WTC11 (cell line): ENCODE measurements around the gene RARRES2. TPM values are rescaled to one million over a fixed set of nuclear protein-coding genes. Genes with fewer than 3 reads are reported as not detected.

Experiments used
- ATAC-seq: fragments of 200-7000 bp; cut with Tn5 transposase; 2 replicates; pipeline ENCODE4 v1.10.0; 2021; ENCODE audit warnings: mild to moderate bottlenecking, moderate library complexity
- CTCF ChIA-PET: fragments of 300-600 bp; sonication (Branson Sonifier 250); formaldehyde crosslinking; loops from one replicate; lab custom pipeline; 2021; ENCODE audit warnings: antibody characterized with exemption; lab: Charles Lee
- POLR2A ChIA-PET: fragments of 350-600 bp; sonication (Branson Sonifier 250); formaldehyde crosslinking; loops from one replicate; lab custom pipeline; 2021; ENCODE audit warnings: antibody characterized with exemption; lab: Charles Lee
- DNase-seq: peaks from one replicate; pipeline ENCODE4 v3.0.0; 2021; ENCODE audit warnings: low spot score
- H3K27ac Mint-ChIP-seq: 2 replicates; pipeline ENCODE4 v1.8.0; 2021; ENCODE audit warnings: mixed read lengths
- H3K27me3 Mint-ChIP-seq: 2 replicates; pipeline ENCODE4 v1.8.0; 2021; ENCODE audit warnings: low read depth, mild to moderate bottlenecking, moderate library complexity, mixed read lengths
- H3K36me3 Mint-ChIP-seq: 2 replicates; pipeline ENCODE4 v1.8.0; 2021; ENCODE audit warnings: mixed read lengths
- H3K4me1 Mint-ChIP-seq: 2 replicates; pipeline ENCODE4 v1.8.0; 2022; ENCODE audit warnings: mixed read lengths
- H3K4me3 Mint-ChIP-seq: 2 replicates; pipeline ENCODE4 v1.8.0; 2021; ENCODE audit warnings: mild to moderate bottlenecking, moderate library complexity, mixed read lengths
- H3K9me3 Mint-ChIP-seq: 2 replicates; pipeline ENCODE4 v1.8.0; 2021; ENCODE audit warnings: mixed read lengths
- ATF1 ChIP-seq: sonication (generic); formaldehyde crosslinking; IDR thresholded peaks from 2 replicates; pipeline ENCODE4 v1.8.1; 2023; ENCODE audit warnings: mild to moderate bottlenecking, moderate library complexity, missing genetic modification reagents
- FOXJ3 ChIP-seq: sonication (generic); formaldehyde crosslinking; IDR thresholded peaks from 2 replicates; pipeline ENCODE4 v1.9.0; 2021; ENCODE audit warnings: missing genetic modification reagents, mild to moderate bottlenecking, borderline replicate concordance
- FOXK1 ChIP-seq: sonication (generic); formaldehyde crosslinking; IDR thresholded peaks from 2 replicates; pipeline ENCODE4 v1.8.0; 2022; ENCODE audit warnings: mild to moderate bottlenecking, moderate library complexity, missing genetic modification reagents
- FOXP1 ChIP-seq: sonication (generic); formaldehyde crosslinking; IDR thresholded peaks from 2 replicates; pipeline ENCODE4 v1.8.0; 2022; ENCODE audit warnings: missing genetic modification reagents, mild to moderate bottlenecking, moderate library complexity, borderline replicate concordance
- GRHL2 ChIP-seq: fragments of 250-450 bp; sonication (Bioruptor Pico); IDR thresholded peaks from 2 replicates; pipeline ENCODE4 v1.8.0; 2022; ENCODE audit warnings: mild to moderate bottlenecking, moderate library complexity; ENCODE audit not compliant: insufficient replicate concordance, severe bottlenecking
- MXD4 ChIP-seq: fragments of 250-450 bp; sonication (Bioruptor Pico); IDR thresholded peaks from 2 replicates; pipeline ENCODE4 v1.8.0; 2021; ENCODE audit warnings: mild to moderate bottlenecking, moderate library complexity, borderline replicate concordance
- OVOL2 ChIP-seq: fragments of 250-450 bp; sonication (Bioruptor Pico); IDR thresholded peaks from 2 replicates; pipeline ENCODE4 v1.9.0; 2021; ENCODE audit warnings: mild to moderate bottlenecking, borderline replicate concordance
- SMAD4 ChIP-seq: sonication (generic); formaldehyde crosslinking; IDR thresholded peaks from 2 replicates; pipeline ENCODE4 v1.8.0; 2022; ENCODE audit warnings: mild to moderate bottlenecking, missing genetic modification reagents
- ZNF317 ChIP-seq: sonication (generic); formaldehyde crosslinking; IDR thresholded peaks from 2 replicates; pipeline ENCODE4 v1.8.1; 2023; ENCODE audit warnings: low read depth, mild to moderate bottlenecking, moderate library complexity, missing genetic modification reagents, borderline replicate concordance
- total RNA-seq: library from RNA; stranded (reverse); gene quantifications from 3 replicates; pipeline ENCODE4 v1.2.3, GENCODE V29; 2021
- TF ChIP-seq, protein P1 (sequence below): sonication (generic); formaldehyde crosslinking; IDR thresholded peaks from 2 replicates; pipeline ENCODE4 v1.8.0; 2022; ENCODE audit warnings: missing genetic modification reagents
- TF ChIP-seq, protein P2 (sequence below): sonication (generic); formaldehyde crosslinking; IDR thresholded peaks from 2 replicates; pipeline ENCODE4 v1.8.0; 2023; ENCODE audit warnings: mild to moderate bottlenecking, missing genetic modification reagents
- TF ChIP-seq, protein P3 (sequence below): fragments of 250-450 bp; sonication (Bioruptor Pico); IDR thresholded peaks from 2 replicates; pipeline ENCODE4 v1.8.0; 2021; ENCODE audit warnings: mild to moderate bottlenecking
- TF ChIP-seq, protein P4 (sequence below): sonication (generic); formaldehyde crosslinking; IDR thresholded peaks from 2 replicates; pipeline ENCODE4 v1.8.0; 2022; ENCODE audit warnings: mild to moderate bottlenecking, missing genetic modification reagents
- TF ChIP-seq, protein P5 (sequence below): fragments of 250-450 bp; sonication (Bioruptor Pico); IDR thresholded peaks from 2 replicates; pipeline ENCODE4 v1.9.0; 2021; ENCODE audit warnings: mild to moderate bottlenecking
- TF ChIP-seq, protein P6 (sequence below): sonication (generic); formaldehyde crosslinking; IDR thresholded peaks from 2 replicates; pipeline ENCODE4 v1.8.1; 2023; ENCODE audit warnings: mild to moderate bottlenecking, missing genetic modification reagents

RARRES2 gene
- total RNA-seq, 1 experiment from 2014 or later: 230 TPM

DNA sequence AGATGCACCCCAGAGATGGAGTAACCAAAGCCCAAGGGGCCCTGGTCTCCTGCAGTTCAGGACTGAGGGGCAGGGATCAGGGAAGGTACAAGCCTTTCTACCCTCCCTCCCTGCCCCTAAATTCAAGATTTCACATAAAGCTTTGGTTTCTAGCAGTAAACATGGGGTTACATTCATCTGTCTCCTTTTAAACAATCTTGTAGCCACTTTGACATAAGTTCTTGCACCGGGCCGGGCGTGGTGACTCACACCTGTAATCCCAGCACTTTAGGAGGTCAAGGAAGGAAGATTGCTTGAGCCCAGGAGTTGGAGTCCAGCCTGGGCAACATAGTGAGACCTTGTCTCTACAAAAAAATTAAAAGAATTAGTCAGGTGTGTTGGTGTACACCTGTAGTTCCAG, 14.1 kb downstream of the RARRES2 start (continued):
- TF ChIP-seq, protein P1, sequence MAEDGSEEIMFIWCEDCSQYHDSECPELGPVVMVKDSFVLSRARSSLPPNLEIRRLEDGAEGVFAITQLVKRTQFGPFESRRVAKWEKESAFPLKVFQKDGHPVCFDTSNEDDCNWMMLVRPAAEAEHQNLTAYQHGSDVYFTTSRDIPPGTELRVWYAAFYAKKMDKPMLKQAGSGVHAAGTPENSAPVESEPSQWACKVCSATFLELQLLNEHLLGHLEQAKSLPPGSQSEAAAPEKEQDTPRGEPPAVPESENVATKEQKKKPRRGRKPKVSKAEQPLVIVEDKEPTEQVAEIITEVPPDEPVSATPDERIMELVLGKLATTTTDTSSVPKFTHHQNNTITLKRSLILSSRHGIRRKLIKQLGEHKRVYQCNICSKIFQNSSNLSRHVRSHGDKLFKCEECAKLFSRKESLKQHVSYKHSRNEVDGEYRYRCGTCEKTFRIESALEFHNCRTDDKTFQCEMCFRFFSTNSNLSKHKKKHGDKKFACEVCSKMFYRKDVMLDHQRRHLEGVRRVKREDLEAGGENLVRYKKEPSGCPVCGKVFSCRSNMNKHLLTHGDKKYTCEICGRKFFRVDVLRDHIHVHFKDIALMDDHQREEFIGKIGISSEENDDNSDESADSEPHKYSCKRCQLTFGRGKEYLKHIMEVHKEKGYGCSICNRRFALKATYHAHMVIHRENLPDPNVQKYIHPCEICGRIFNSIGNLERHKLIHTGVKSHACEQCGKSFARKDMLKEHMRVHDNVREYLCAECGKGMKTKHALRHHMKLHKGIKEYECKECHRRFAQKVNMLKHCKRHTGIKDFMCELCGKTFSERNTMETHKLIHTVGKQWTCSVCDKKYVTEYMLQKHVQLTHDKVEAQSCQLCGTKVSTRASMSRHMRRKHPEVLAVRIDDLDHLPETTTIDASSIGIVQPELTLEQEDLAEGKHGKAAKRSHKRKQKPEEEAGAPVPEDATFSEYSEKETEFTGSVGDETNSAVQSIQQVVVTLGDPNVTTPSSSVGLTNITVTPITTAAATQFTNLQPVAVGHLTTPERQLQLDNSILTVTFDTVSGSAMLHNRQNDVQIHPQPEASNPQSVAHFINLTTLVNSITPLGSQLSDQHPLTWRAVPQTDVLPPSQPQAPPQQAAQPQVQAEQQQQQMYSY (CRISPR knock-in tag): no peak
- no peak for TF ChIP-seq FOXK1

DNA sequence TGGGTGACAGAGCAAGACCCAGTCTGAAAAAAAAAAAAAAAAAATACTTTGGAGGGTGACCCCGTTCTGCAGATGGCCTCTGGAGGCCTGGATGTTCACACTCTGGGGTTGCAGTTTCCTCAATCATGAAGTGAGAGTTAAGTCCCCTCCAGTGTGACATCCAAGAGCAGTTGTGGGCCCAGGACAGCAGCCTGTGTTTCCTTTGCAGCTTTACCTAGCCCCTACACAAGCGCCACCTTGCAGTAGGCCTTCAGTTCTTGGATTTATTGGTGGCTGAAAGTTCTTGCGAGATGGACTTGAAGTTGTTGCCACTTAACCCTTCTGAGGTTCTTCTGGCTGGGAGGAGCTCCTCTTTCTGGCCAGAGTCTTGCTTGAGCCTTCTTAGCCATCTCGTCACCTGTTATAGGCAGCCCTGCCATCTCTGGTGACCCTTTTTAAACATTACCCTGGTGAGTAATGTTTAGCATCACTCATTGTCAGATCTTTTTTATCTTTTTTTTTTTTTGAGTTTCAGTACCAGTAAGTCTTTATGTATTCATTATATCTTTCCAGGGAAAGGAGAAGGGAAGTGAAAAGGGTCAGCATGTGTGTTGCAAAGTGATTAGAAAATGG, 14.7 kb downstream of the RARRES2 start:
- Mint-ChIP-seq H3K9me3 (no peaks in the 10 kb centered on the region), H3K4me3 (no peak overlapping the region), H3K4me1 (peaks cover 59% of the 10 kb centered on the region), H3K27me3 (peaks cover 11% of the 10 kb centered on the region), H3K36me3 (peaks cover 34% of the 10 kb centered on the region), H3K27ac (no peak overlapping the region)
- DNase-seq (no peak), ATAC-seq (no peak)
- TF ChIP-seq FOXK1: no peak
- ChIA-PET POLR2A (no interaction called here), CTCF (no interaction called here)

DNA sequence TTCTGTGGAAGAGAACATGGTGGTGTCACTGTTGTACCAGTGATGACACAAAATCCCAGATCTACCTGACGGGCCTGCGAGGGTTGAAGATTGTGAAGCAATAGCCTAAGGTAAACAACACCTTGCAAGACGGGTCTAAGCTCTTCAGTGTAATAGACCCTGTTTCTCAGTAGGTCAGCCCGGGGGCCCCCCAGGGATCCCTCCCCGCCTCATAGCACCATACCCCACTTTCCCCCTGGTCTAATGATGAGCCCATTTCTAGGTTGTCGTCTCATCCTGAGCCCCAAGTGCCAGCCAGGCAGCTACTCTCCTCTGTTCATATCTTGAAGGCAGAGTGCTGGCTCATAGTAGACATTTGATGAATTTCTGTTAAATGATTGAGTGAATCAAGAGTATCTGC, 15.5 kb downstream of the RARRES2 start:
- peaks cover 14% of the 10 kb centered on the region for H3K27me3 Mint-ChIP-seq
- no peak overlapping the region for H3K4me3 Mint-ChIP-seq
- ATAC-seq (no peak), DNase-seq (no peak)
- H3K36me3 Mint-ChIP-seq: peaks cover 27% of the 10 kb centered on the region
- peaks cover 63% of the 10 kb centered on the region for H3K4me1 Mint-ChIP-seq
- ChIA-PET CTCF (interaction anchor here (0.6 to 1.5 kb wide), 2 partner anchors 9 kb away, joined by 5 read pairs; no protein-coding TSS in a partner anchor), POLR2A (no interaction called here)
- no peaks in the 10 kb centered on the region for H3K9me3 Mint-ChIP-seq
- no peak overlapping the region for H3K27ac Mint-ChIP-seq
- TF ChIP-seq, protein P2, sequence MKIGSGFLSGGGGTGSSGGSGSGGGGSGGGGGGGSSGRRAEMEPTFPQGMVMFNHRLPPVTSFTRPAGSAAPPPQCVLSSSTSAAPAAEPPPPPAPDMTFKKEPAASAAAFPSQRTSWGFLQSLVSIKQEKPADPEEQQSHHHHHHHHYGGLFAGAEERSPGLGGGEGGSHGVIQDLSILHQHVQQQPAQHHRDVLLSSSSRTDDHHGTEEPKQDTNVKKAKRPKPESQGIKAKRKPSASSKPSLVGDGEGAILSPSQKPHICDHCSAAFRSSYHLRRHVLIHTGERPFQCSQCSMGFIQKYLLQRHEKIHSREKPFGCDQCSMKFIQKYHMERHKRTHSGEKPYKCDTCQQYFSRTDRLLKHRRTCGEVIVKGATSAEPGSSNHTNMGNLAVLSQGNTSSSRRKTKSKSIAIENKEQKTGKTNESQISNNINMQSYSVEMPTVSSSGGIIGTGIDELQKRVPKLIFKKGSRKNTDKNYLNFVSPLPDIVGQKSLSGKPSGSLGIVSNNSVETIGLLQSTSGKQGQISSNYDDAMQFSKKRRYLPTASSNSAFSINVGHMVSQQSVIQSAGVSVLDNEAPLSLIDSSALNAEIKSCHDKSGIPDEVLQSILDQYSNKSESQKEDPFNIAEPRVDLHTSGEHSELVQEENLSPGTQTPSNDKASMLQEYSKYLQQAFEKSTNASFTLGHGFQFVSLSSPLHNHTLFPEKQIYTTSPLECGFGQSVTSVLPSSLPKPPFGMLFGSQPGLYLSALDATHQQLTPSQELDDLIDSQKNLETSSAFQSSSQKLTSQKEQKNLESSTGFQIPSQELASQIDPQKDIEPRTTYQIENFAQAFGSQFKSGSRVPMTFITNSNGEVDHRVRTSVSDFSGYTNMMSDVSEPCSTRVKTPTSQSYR (CRISPR knock-in tag): no peak
- no peak for TF ChIP-seq ATF1
- no peak for TF ChIP-seq GRHL2 (CRISPR knock-in tag)
- no peak for TF ChIP-seq ZNF317 (CRISPR knock-in tag)
- TF ChIP-seq, protein P3, sequence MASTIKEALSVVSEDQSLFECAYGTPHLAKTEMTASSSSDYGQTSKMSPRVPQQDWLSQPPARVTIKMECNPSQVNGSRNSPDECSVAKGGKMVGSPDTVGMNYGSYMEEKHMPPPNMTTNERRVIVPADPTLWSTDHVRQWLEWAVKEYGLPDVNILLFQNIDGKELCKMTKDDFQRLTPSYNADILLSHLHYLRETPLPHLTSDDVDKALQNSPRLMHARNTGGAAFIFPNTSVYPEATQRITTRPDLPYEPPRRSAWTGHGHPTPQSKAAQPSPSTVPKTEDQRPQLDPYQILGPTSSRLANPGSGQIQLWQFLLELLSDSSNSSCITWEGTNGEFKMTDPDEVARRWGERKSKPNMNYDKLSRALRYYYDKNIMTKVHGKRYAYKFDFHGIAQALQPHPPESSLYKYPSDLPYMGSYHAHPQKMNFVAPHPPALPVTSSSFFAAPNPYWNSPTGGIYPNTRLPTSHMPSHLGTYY (CRISPR knock-in tag): no peak
- TF ChIP-seq, protein P4, sequence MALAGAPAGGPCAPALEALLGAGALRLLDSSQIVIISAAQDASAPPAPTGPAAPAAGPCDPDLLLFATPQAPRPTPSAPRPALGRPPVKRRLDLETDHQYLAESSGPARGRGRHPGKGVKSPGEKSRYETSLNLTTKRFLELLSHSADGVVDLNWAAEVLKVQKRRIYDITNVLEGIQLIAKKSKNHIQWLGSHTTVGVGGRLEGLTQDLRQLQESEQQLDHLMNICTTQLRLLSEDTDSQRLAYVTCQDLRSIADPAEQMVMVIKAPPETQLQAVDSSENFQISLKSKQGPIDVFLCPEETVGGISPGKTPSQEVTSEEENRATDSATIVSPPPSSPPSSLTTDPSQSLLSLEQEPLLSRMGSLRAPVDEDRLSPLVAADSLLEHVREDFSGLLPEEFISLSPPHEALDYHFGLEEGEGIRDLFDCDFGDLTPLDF: no peak
- no peak for TF ChIP-seq FOXJ3
- TF ChIP-seq, protein P5, sequence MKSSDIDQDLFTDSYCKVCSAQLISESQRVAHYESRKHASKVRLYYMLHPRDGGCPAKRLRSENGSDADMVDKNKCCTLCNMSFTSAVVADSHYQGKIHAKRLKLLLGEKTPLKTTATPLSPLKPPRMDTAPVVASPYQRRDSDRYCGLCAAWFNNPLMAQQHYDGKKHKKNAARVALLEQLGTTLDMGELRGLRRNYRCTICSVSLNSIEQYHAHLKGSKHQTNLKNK (CRISPR knock-in tag): no peak
- TF ChIP-seq, protein P1 (CRISPR knock-in tag): no peak
- TF ChIP-seq OVOL2 (CRISPR knock-in tag): no peak
- TF ChIP-seq, protein P6, sequence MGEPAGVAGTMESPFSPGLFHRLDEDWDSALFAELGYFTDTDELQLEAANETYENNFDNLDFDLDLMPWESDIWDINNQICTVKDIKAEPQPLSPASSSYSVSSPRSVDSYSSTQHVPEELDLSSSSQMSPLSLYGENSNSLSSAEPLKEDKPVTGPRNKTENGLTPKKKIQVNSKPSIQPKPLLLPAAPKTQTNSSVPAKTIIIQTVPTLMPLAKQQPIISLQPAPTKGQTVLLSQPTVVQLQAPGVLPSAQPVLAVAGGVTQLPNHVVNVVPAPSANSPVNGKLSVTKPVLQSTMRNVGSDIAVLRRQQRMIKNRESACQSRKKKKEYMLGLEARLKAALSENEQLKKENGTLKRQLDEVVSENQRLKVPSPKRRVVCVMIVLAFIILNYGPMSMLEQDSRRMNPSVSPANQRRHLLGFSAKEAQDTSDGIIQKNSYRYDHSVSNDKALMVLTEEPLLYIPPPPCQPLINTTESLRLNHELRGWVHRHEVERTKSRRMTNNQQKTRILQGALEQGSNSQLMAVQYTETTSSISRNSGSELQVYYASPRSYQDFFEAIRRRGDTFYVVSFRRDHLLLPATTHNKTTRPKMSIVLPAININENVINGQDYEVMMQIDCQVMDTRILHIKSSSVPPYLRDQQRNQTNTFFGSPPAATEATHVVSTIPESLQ (CRISPR knock-in tag): no peak
- no peak for TF ChIP-seq SMAD4 (CRISPR knock-in tag)
- TF ChIP-seq MXD4: no peak
- no peak for TF ChIP-seq FOXP1 (CRISPR knock-in tag)
